PC-3 (cell line): ENCODE data around the gene ACTN4.

ENCODE experiments used
- CTCF ChIP-seq: fragments of 300-600 bp; sonication (generic); conservative IDR thresholded peaks from 2 replicates; pipeline ENCODE4 v1.5.1; 2017; ENCODE audit warnings: antibody characterized with exemption, low read depth, mild to moderate bottlenecking, low read length
- EZH2 ChIP-seq: fragments of 300-600 bp; sonication (generic); IDR thresholded peaks from one replicate; pipeline ENCODE4 v1.6.1; 2017; ENCODE audit warnings: antibody characterized with exemption, mild to moderate bottlenecking, low read length; ENCODE audit not compliant: unreplicated experiment

GRCh38 chr19:38759590-38760003 lies 112.1 kb downstream of the ACTN4 start:
- TF ChIP-seq CTCF = no peak
- TF ChIP-seq EZH2 = no peak
